H1 (cell line): Measurements from ENCODE around the gene UBXN11. TPM values are rescaled to one million over a fixed set of nuclear protein-coding genes. Genes with fewer than 3 reads are reported as not detected.

ENCODE experiments used
- CTCF ChIA-PET: fragments of 300-600 bp; sonication (Branson Sonifier 250); formaldehyde crosslinking; loops from one replicate; lab custom pipeline; 2021; ENCODE audit not compliant: partially characterized antibody; lab: Charles Lee
- POLR2A ChIA-PET: fragments of 300-600 bp; sonication (Branson Sonifier 250); formaldehyde crosslinking; loops from one replicate; lab custom pipeline; 2021; ENCODE audit warnings: inconsistent platforms; ENCODE audit not compliant: partially characterized antibody; lab: Charles Lee
- DNase-seq, 2 experiments: peaks; one replicate each; pipeline versions ENCODE4 v3.0.0 to v3.0.0-alpha.2; 2010 to 2022; ENCODE audit warnings: low spot score in 2 of 2, low read depth in 1 of 2, mixed read lengths in 1 of 2
- FAIRE-seq: peaks from 2 replicates; lab custom pipeline; 2011; peaks lifted over from hg19 to GRCh38; lab: Jason Lieb, UNC
- H2AFZ ChIP-seq: 2 replicates; pipeline ENCODE4 v1.8.1; 2012; ENCODE audit warnings: low read length, inconsistent platforms
- H2AK5ac ChIP-seq: 2 replicates; pipeline ENCODE4 v1.6.1; 2013; ENCODE audit warnings: low read depth, low read length
- H2BK120ac ChIP-seq: replicated peaks from 2 replicates; pipeline ENCODE3; 2013; ENCODE audit warnings: low read depth, low read length, inconsistent platforms
- H2BK12ac ChIP-seq: 2 replicates; pipeline ENCODE4 v1.6.1; 2013; ENCODE audit warnings: low read depth, low read length
- H2BK15ac ChIP-seq: 2 replicates; pipeline ENCODE4 v1.6.1; 2013; ENCODE audit warnings: low read length
- H2BK20ac ChIP-seq: 2 replicates; pipeline ENCODE4 v1.6.1; 2013; ENCODE audit warnings: low read length
- H2BK5ac ChIP-seq: 2 replicates; pipeline ENCODE4 v1.6.1; 2013; ENCODE audit warnings: low read depth, low read length
- H3K14ac ChIP-seq: 2 replicates; pipeline ENCODE4 v1.6.1; 2013; ENCODE audit warnings: inconsistent platforms; ENCODE audit not compliant: insufficient read length
- H3K18ac ChIP-seq: 2 replicates; pipeline ENCODE4 v1.6.1; 2013; ENCODE audit warnings: low read length; ENCODE audit errors: extremely low read depth
- H3K23ac ChIP-seq: 2 replicates; pipeline ENCODE4 v1.6.1; 2013; ENCODE audit warnings: inconsistent platforms; ENCODE audit not compliant: insufficient read length
- H3K23me2 ChIP-seq: 2 replicates; pipeline ENCODE4 v1.6.1; 2013; ENCODE audit warnings: low read depth, low read length
- H3K27ac ChIP-seq: 2 replicates; pipeline ENCODE4 v1.6.1; 2011; ENCODE audit warnings: low read depth, low read length, inconsistent platforms
- H3K27me3 ChIP-seq, 4 experiments: replicated peaks in 1 of 4; 1 replicate in 1 of 4; 2 replicates in 3 of 4; pipeline versions ENCODE4 v1.6.1 to v1.8.1; 2011 to 2013; ENCODE audit warnings: low read length in 3 of 4, mild to moderate bottlenecking in 3 of 4, inconsistent platforms in 2 of 4, mixed read lengths in 2 of 4, moderate library complexity in 1 of 4; ENCODE audit not compliant: control insufficient read depth in 3 of 4, insufficient read depth in 3 of 4; ENCODE audit errors: extremely low read depth in 1 of 4
- H3K36me3 ChIP-seq, 4 experiments: 2 replicates each; pipeline versions ENCODE4 v1.6.1 to v1.8.1; 2011 to 2013; ENCODE audit warnings: mild to moderate bottlenecking in 4 of 4, low read length in 3 of 4, moderate library complexity in 2 of 4, control low read depth in 1 of 4, inconsistent platforms in 1 of 4; ENCODE audit not compliant: insufficient read depth in 4 of 4, control insufficient read depth in 2 of 4
- H3K4ac ChIP-seq: replicated peaks from 2 replicates; pipeline ENCODE3; 2013; ENCODE audit warnings: low read length, low read depth, mixed read lengths, inconsistent platforms; ENCODE audit not compliant: insufficient read length
- H3K4me1 ChIP-seq, 4 experiments: replicated peaks in 1 of 4; 1 replicate in 1 of 4; 2 replicates in 3 of 4; pipeline versions ENCODE4 v1.6.1 to v1.8.1; 2011 to 2013; ENCODE audit warnings: low read length in 3 of 4, inconsistent platforms in 2 of 4, mixed read lengths in 1 of 4; ENCODE audit not compliant: insufficient read depth in 4 of 4, control insufficient read depth in 3 of 4
- H3K4me2 ChIP-seq, 2 experiments: 2 replicates each; pipeline versions ENCODE4 v1.6.1 to v1.8.1; 2011 to 2013; ENCODE audit warnings: low read depth in 2 of 2, low read length in 2 of 2, control low read depth in 1 of 2, inconsistent platforms in 1 of 2, mild to moderate bottlenecking in 1 of 2; ENCODE audit not compliant: insufficient read depth in 1 of 2
- H3K4me3 ChIP-seq, 4 experiments: fragments of 200-600, 300-600 bp in 1 of 4; sonication (generic), shearing (Covaris generic), sonication (Bioruptor Twin) in 1 of 4; 2 replicates each; pipeline versions ENCODE4 v1.5.1 to v1.8.1; 2011 to 2016; ENCODE audit warnings: low read length in 4 of 4, low read depth in 3 of 4, control low read depth in 2 of 4, inconsistent platforms in 2 of 4, mild to moderate bottlenecking in 2 of 4, mixed read lengths in 1 of 4, moderate library complexity in 1 of 4; ENCODE audit not compliant: insufficient read depth in 2 of 4; ENCODE audit errors: extremely low read depth in 1 of 4
- H3K56ac ChIP-seq: replicated peaks from 2 replicates; pipeline ENCODE3; 2013; ENCODE audit warnings: low read depth, mild to moderate bottlenecking, mixed read lengths, low read length, inconsistent platforms; ENCODE audit not compliant: insufficient read length
- H3K79me1 ChIP-seq: 2 replicates; pipeline ENCODE4 v1.6.1; 2013; ENCODE audit warnings: low read depth, low read length, control low read depth
- H3K79me2 ChIP-seq, 2 experiments: 2 replicates each; pipeline versions ENCODE4 v1.6.1 to v1.8.1; 2012 to 2013; ENCODE audit warnings: low read length in 2 of 2, mild to moderate bottlenecking in 2 of 2, inconsistent platforms in 1 of 2; ENCODE audit not compliant: insufficient read depth in 2 of 2, control insufficient read depth in 1 of 2
- H3K9ac ChIP-seq, 4 experiments: replicated peaks in 1 of 4; 1 replicate in 1 of 4; 2 replicates in 3 of 4; pipeline versions ENCODE4 v1.6.1 to v1.8.1; 2011 to 2013; ENCODE audit warnings: low read depth in 3 of 4, low read length in 3 of 4, control low read depth in 2 of 4, mild to moderate bottlenecking in 2 of 4, moderate library complexity in 2 of 4, inconsistent platforms in 1 of 4; ENCODE audit errors: extremely low read depth in 1 of 4
- H3K9me3 ChIP-seq, 2 experiments: 2 replicates each; pipeline versions ENCODE4 v1.6.1 to v1.8.1; 2012 to 2013; ENCODE audit warnings: mild to moderate bottlenecking in 2 of 2, moderate library complexity in 2 of 2, control low read depth in 1 of 2, inconsistent platforms in 1 of 2, low read depth in 1 of 2, low read length in 1 of 2, mixed read lengths in 1 of 2; ENCODE audit not compliant: insufficient read depth in 2 of 2
- H4K20me1 ChIP-seq, 2 experiments: replicated peaks in 1 of 2; 2 replicates each; pipeline versions ENCODE3 to v1.8.1; 2011 to 2013; ENCODE audit warnings: inconsistent platforms in 2 of 2, low read length in 2 of 2, mild to moderate bottlenecking in 1 of 2; ENCODE audit not compliant: insufficient read depth in 2 of 2, control insufficient read depth in 1 of 2
- H4K5ac ChIP-seq: 2 replicates; pipeline ENCODE4 v1.6.1; 2013; ENCODE audit warnings: low read length, low read depth, mixed read lengths, inconsistent platforms; ENCODE audit not compliant: insufficient read length
- H4K8ac ChIP-seq: 2 replicates; pipeline ENCODE4 v1.8.0; 2013; ENCODE audit warnings: mild to moderate bottlenecking, moderate library complexity, low read length, inconsistent platforms; ENCODE audit not compliant: insufficient read depth; ENCODE audit errors: extremely low read depth
- H4K91ac ChIP-seq: replicated peaks from 2 replicates; pipeline ENCODE3; 2013; ENCODE audit warnings: low read length, mixed read lengths, inconsistent platforms; ENCODE audit not compliant: insufficient read length
- FOSL1 ChIP-seq: IDR thresholded peaks from 2 replicates; pipeline ENCODE4 v1.6.1; 2011; ENCODE audit warnings: mild to moderate bottlenecking, low read depth, low read length, moderate library complexity; ENCODE audit not compliant: insufficient read depth
- KDM5A ChIP-seq: fragments of 200-600 bp; IDR thresholded peaks from 2 replicates; pipeline ENCODE4 v1.7.1; 2012; ENCODE audit warnings: mild to moderate bottlenecking, low read length, inconsistent platforms, mixed read lengths
- YY1 ChIP-seq: IDR thresholded peaks from 2 replicates; pipeline ENCODE4 v1.6.1; 2011; ENCODE audit warnings: low read depth, mild to moderate bottlenecking, low read length
- ZNF274 ChIP-seq: IDR thresholded peaks from 2 replicates; pipeline ENCODE4 v1.7.0; 2012; ENCODE audit warnings: low read length, borderline replicate concordance; ENCODE audit errors: extremely low read depth
- WGBS, 2 experiments: shearing (Covaris generic) in 1 of 2; methylation state at CpG; one replicate each; pipeline versions ENCODE4 v1.1.6 to v1.1.7; 2013 to 2015; ENCODE audit warnings: low lambda C conversion rate in 2 of 2, mixed read lengths in 2 of 2, inconsistent platforms in 1 of 2, low coverage in 1 of 2, missing lambda C conversion rate in 1 of 2; ENCODE audit not compliant: insufficient replicate concordance in 2 of 2, insufficient coverage in 1 of 2, insufficient read length in 1 of 2; ENCODE audit errors: extremely low coverage in 1 of 2, missing lambda C conversion rate in 1 of 2; 5-methylcytosine and 5-hydroxymethylcytosine counted together
- polyA plus RNA-seq, 7 experiments: library from polyadenylated mRNA; depleted of rRNA in 3 of 7; stranded (reverse) in 5 of 7; unstranded in 2 of 7; fragments of >200 nt in 5 of 7; fragments of 200-250 nt in 2 of 7; gene quantifications; 1 replicate in 5 of 7; 2 replicates in 1 of 7; 4 replicates in 1 of 7; pipeline versions ENCODE4 v1.2.1 to v1.2.3, GENCODE V29; 2011 to 2013; ENCODE audit warnings: missing spikeins in 2 of 7, mixed read lengths in 2 of 7
- total RNA-seq: library from RNA; stranded (reverse); fragmentation: NEBNext Ultra II Directional; extraction: Animal tissue kit (Norgen Biotek cat#: 25700); gene quantifications from 2 replicates; pipeline ENCODE4 v1.2.1, GENCODE V29; 2021

Gene UBXN11
- total and polyA plus RNA-seq, 2 of the 8 experiments (the other 6 are each of a cell fraction or from before 2014, with no cell fraction given), result 6.3 to 10.4 TPM

DNA sequence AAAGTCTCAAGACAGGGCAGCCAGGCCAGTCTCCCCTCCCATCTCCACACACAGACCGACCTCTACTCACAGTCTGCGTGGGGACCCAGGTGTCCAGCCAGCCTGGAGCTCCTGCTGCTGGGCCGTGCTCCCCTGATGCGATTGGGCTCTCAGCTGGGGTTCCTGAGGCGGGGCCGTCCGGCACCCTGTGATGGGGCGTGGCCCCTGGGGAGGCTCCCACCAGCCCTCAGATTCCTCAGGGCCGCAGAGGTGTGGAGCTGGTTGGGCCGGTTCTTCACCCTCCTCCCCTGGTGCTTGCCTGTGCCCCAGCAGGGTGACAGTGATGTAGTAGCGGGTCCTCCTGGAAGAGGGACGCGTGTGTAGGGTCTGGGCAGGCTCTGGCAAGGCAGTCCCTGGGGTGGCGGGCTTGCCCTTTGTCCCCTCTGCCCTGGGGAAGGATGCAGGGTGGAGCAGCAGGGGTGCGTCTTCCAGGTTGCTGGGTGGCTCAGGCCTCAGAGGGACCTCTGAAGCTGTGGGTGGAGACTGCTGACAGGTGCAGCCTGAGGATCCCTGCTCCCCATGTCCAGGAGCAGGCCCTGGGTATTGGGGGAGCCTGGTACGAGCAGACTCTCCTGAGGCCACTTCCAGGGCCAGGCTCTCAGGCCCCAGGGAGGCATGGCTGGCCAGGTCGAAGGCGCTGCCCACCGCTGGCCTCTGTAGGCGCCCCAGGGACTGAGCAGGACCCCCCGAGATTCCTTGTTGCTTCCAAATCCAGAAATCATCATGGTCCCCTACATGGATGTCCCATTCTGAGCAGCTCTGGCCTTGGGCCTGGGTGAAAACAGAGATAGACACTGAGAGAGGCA is 47.8 kb upstream of the UBXN11 start, which contains the start of gene CRYBG2:
CRYBG2 (minus strand) TSS at position 155 of the 845 bp plus-strand sequence. CDS start 7,473 bp downstream, outside the sequence.
- CTCF ChIA-PET, result interaction anchor here (0.9 to 5.2 kb wide), 12 partner anchors 8 to 69 kb away, joined by 3 to 25 read pairs (median 6); no protein-coding TSS in a partner anchor
- Histone ChIP-seq H3K9ac (no peak within 1 kb of the TSS), H2AFZ (no peak within 1 kb of the TSS)

More for the DNA sequence above, 47.8 kb upstream of the UBXN11 start, which contains the start of gene CRYBG2:
- FAIRE-seq, result no peak
- Histone ChIP-seq H4K20me1 (peaks cover 0 to 1% of the 10 kb centered on the region in 2 experiments), H3K23ac (no peak within 1 kb of the TSS), H4K8ac (0 out of 2 replicates have a peak within 1 kb of the TSS, but pooled peaks have one; percentile 18), H3K23me2 (no peaks in the 10 kb centered on the region), H3K56ac (no peak within 1 kb of the TSS), H3K18ac (no peak within 1 kb of the TSS), H3K79me1 (peaks cover 2% of the 10 kb centered on the region; the same call in 1 of the 2 replicates), H2BK20ac (no peak within 1 kb of the TSS), H3K4me2 (no peak within 1 kb of the TSS), H2AK5ac (no peak within 1 kb of the TSS), H3K4me1 (peaks cover 14 to 39% (median 19%) of the 10 kb centered on the region in 4 experiments), H4K5ac (no peak within 1 kb of the TSS), H2BK12ac (peak within 1 kb of the TSS; percentile 62; the same call in 1 of the 2 replicates)
- WGBS, 2 experiments, result 90% methylated on average over 21 of the region's 21 CpGs; no CpG with 5 or more reads in 1 of the 2 experiments
- no peak for DNase-seq
- no peak for TF ChIP-seq KDM5A
- no peak for TF ChIP-seq FOSL1
- TF ChIP-seq ZNF274, result no peak
- no peak for TF ChIP-seq YY1
- TF ChIP-seq, all 59 proteins: peak for 0
- H3K9me3 ChIP-seq, result no peaks in the 10 kb centered on the region
- no peaks in the 10 kb centered on the region for H3K79me2 ChIP-seq
- no peak within 1 kb of the TSS for H3K4ac ChIP-seq
- 0 out of 2 replicates have a peak within 1 kb of the TSS, but pooled peaks have one; percentile 8 for H2BK5ac ChIP-seq
- POLR2A ChIA-PET, result interaction anchor here (0.7 to 3.3 kb wide), 12 partner anchors 7 to 117 kb away, joined by 3 to 16 read pairs (median 6); partner anchors contain the start of gene LIN28A
- no peak within 1 kb of the TSS for H3K4me3 ChIP-seq
- no peak within 1 kb of the TSS for H3K14ac ChIP-seq
- no peaks in the 10 kb centered on the region for H3K27me3 ChIP-seq
- no peak within 1 kb of the TSS for H2BK15ac ChIP-seq
- H2BK120ac ChIP-seq, result no peak within 1 kb of the TSS
- no peaks in the 10 kb centered on the region for H3K36me3 ChIP-seq
- no peak within 1 kb of the TSS for H3K27ac ChIP-seq
- H4K91ac ChIP-seq, result no peak within 1 kb of the TSS
